ENCODE data around the gene FAU. TPM values are rescaled to one million over a fixed set of nuclear protein-coding genes. Genes with fewer than 3 reads are reported as not detected.

Gene FAU
- total and polyA plus RNA-seq, 10 of the 15 experiments (the other 5 are each of a cell fraction or from before 2014, with no cell fraction given) = 332 to 1,347 (median 990) TPM

DNA sequence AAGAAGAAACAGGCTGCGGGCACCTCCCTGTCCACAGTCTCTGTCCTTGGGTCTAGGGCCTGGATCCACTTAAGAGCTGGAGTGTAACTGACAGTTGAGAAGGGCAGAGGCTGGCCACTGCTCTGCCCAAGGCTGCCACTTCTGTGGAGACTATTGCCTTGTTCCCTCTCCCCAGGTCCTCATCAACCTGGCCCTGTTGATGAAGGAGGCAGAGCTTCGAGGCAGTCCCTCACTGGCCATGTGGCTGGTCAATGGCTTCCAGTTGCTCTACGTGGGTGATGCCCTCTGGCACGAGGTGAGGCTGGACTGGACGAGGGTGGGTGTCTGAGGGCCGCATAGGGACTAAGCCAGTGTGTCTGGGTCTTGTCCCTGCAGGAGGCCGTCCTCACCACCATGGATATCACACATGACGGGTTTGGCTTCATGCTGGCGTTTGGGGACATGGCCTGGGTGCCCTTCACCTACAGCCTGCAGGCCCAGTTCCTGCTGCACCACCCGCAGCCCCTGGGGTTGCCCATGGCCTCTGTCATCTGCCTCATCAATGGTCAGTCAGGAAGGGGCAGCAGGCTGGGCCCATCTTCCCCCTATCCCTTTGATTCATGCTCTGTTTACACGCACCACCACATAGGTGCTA lies 7.3 kb downstream of the FAU start:
- in situ Hi-C loops (cut with MboI) = no loop called here
- peaks cover 20% of the 10 kb centered on the region for H3K79me2 ChIP-seq (ENCODE audit: control insufficient read depth, insufficient read depth, low read length)
- TF ChIP-seq POLR2AphosphoS5 (IDR thresholded peaks at IDR 0.05; ENCODE audit: low read length) (peak; percentile 33; the same call in 1 of the 2 replicates), POLR2A (IDR thresholded peaks at IDR 0.05; ENCODE audit: low read depth, low read length) (peak; percentile 59), RCOR1 (conservative IDR thresholded peaks at IDR 0.05; ENCODE audit: low read depth, low read length) (no peak)
- H3K4me2 ChIP-seq (ENCODE audit: control insufficient read depth, insufficient read depth) = no peak overlapping the region
- POLR2A ChIA-PET = interaction anchor here (0.6 kb wide), 1 partner anchor 357 kb away, joined by 3 read pairs; no protein-coding TSS in a partner anchor
- H3K36me3 ChIP-seq (ENCODE audit: control insufficient read depth in 2 of 2, insufficient read depth in 2 of 2, low read length in 1 of 2) = peaks cover 5 to 18% of the 10 kb centered on the region in 2 experiments
- no TSS peak for BruUV-seq (replicated peaks)
- SMC1A ChIA-PET (ENCODE audit: uncharacterized antibody, unreplicated experiment) = no interaction called here
- H3K9ac ChIP-seq (ENCODE audit: control insufficient read depth, insufficient read depth, low read length) = no peak overlapping the region
- RAD21 ChIA-PET (ENCODE audit: unreplicated experiment) = no interaction called here
- no peaks in the 10 kb centered on the region for H3K27me3 ChIP-seq (replicated peaks in 1 of 2; ENCODE audit: control insufficient read depth in 2 of 2, insufficient read depth in 2 of 2, low read length in 1 of 2)
- H3K4me1 ChIP-seq (ENCODE audit: control insufficient read depth, insufficient read depth, low read length) = peaks cover 26% of the 10 kb centered on the region
- H3K4me3 ChIP-seq = no peak overlapping the region
- CTCF ChIA-PET = interaction anchor here (1.0 to 6.3 kb wide), 5 partner anchors 11 to 267 kb away, joined by 3 to 93 read pairs (median 64); partner anchors contain the start of genes ARL2, CAPN1 and VPS51
- no peaks in the 10 kb centered on the region; the same call in 1 of the 2 replicates for H4K20me1 ChIP-seq (ENCODE audit: control insufficient read depth, insufficient read depth)
- intact Hi-C loops (cut with micrococcal nuclease; ENCODE audit: unreplicated experiment) = loop anchor here (5.0 to 10.0 kb wide), 4 partner anchors 68 to 340 kb away; partner anchors contain the start of genes ATG2A, CAPN1, DPF2 and SF1
- H3K9me3 ChIP-seq (replicated peaks; ENCODE audit: control insufficient read depth, insufficient read depth, low read length) = no peaks in the 10 kb centered on the region
- DNase-seq (ENCODE audit: low read depth, low spot score) (no peak), FAIRE-seq (no peak), ATAC-seq (no peak)
- H3K27ac ChIP-seq (ENCODE audit: control insufficient read depth, insufficient read depth) = no peak overlapping the region
- 87% methylated on average over 11 of the region's 11 CpGs for WGBS (ENCODE audit: insufficient coverage, insufficient replicate concordance, low lambda C conversion rate, missing lambda C conversion rate)
- no peak overlapping the region for H2AFZ ChIP-seq (ENCODE audit: control insufficient read depth, low read depth, low read length)

DNA sequence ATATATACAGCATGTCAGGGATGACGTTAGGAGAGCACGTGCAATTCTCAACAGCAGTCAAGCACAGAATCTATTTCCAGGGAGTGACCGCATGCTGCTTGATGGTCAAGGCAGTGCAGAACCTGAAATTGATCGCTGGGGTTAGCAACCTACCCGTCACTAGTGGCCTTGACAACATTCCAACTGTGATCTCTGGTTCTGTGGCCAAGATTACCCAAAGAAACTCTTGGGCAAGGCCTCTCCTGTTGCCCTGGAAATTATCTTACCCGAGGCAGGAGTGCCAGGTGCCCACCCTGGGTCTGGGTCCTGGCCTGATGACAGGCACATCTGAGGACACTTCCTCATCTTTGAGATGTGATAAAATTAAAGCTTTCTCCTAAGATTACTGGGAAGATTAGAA lies 8.1 kb downstream of the FAU start:
- no peak overlapping the region for H3K9ac ChIP-seq (ENCODE audit: control insufficient read depth, insufficient read depth, low read length)
- ChIA-PET SMC1A (ENCODE audit: uncharacterized antibody, unreplicated experiment) (interaction anchor here (0.7 to 1.2 kb wide), 2 partner anchors 68 to 87 kb away, joined by 3 read pairs; partner anchors contain the start of genes CAPN1 and SNX15), CTCF (interaction anchor here (0.7 to 6.3 kb wide), 12 partner anchors 8 to 266 kb away, joined by 3 to 93 read pairs (median 8); partner anchors contain the start of genes ARL2, CAPN1, FAU and MRPL49), POLR2A (no interaction called here), RAD21 (ENCODE audit: unreplicated experiment) (interaction anchor here (1.2 kb wide), 1 partner anchor 62 kb away, joined by 4 read pairs; no protein-coding TSS in a partner anchor)
- intact Hi-C loops (cut with micrococcal nuclease; ENCODE audit: unreplicated experiment) = loop anchor here (5.0 to 10.0 kb wide), 4 partner anchors 68 to 339 kb away; partner anchors contain the start of genes ATG2A, CAPN1, DPF2 and SF1
- peaks cover 24% of the 10 kb centered on the region for H3K4me1 ChIP-seq (ENCODE audit: control insufficient read depth, insufficient read depth, low read length)
- ATAC-seq = no peak
- H3K27ac ChIP-seq (ENCODE audit: control insufficient read depth, insufficient read depth) = no peak overlapping the region
- DNase-seq (ENCODE audit: low read depth, low spot score) = no peak
- H3K4me3 ChIP-seq = no peak overlapping the region
- peaks cover 8 to 13% of the 10 kb centered on the region in 2 experiments for H3K36me3 ChIP-seq (ENCODE audit: control insufficient read depth in 2 of 2, insufficient read depth in 2 of 2, low read length in 1 of 2)
- H3K9me3 ChIP-seq (replicated peaks; ENCODE audit: control insufficient read depth, insufficient read depth, low read length) = no peaks in the 10 kb centered on the region
- H4K20me1 ChIP-seq (ENCODE audit: control insufficient read depth, insufficient read depth) = no peaks in the 10 kb centered on the region; the same call in 1 of the 2 replicates
- no peak overlapping the region for H2AFZ ChIP-seq (ENCODE audit: control insufficient read depth, low read depth, low read length)
- in situ Hi-C loops (cut with MboI) = no loop called here
- peaks cover 20% of the 10 kb centered on the region for H3K79me2 ChIP-seq (ENCODE audit: control insufficient read depth, insufficient read depth, low read length)
- BruUV-seq (replicated peaks) = TSS peak; percentile 54
- FAIRE-seq = no peak
- WGBS (ENCODE audit: insufficient coverage, insufficient replicate concordance, low lambda C conversion rate, missing lambda C conversion rate) = 70% methylated on average over 6 of the region's 6 CpGs
- H3K27me3 ChIP-seq (replicated peaks in 1 of 2; ENCODE audit: control insufficient read depth in 2 of 2, insufficient read depth in 2 of 2, low read length in 1 of 2) = no peaks in the 10 kb centered on the region
- H3K4me2 ChIP-seq (ENCODE audit: control insufficient read depth, insufficient read depth) = peak overlapping the region; percentile 95; the same call in 1 of the 2 replicates
- TF ChIP-seq TBL1XR1 (IDR thresholded peaks at IDR 0.05; ENCODE audit: low read depth, low read length) (no peak), BACH1 (IDR thresholded peaks at IDR 0.05; ENCODE audit: borderline replicate concordance) (no peak), NFIC (IDR thresholded peaks at IDR 0.05; ENCODE audit: low read depth, low read length) (no peak), ZZZ3 (IDR thresholded peaks at IDR 0.05; ENCODE audit: control insufficient read depth, insufficient read length, low read depth) (no peak), MEF2A (IDR thresholded peaks at IDR 0.05; ENCODE audit: insufficient read depth, low read depth, low read length) (no peak), PML (IDR thresholded peaks at IDR 0.05; ENCODE audit: low read length) (no peak), RBBP5 (conservative IDR thresholded peaks at IDR 0.05) (no peak), SREBF1 (IDR thresholded peaks at IDR 0.05; ENCODE audit: low read length) (no peak), RCOR1 (conservative IDR thresholded peaks at IDR 0.05; ENCODE audit: low read depth, low read length) (no peak), BMI1 (IDR thresholded peaks at IDR 0.05; ENCODE audit: borderline replicate concordance) (no peak), EED (IDR thresholded peaks at IDR 0.05; ENCODE audit: low read depth) (no peak), JUND (IDR thresholded peaks at IDR 0.05; ENCODE audit: low read depth, low read length) (no peak), CEBPB (IDR thresholded peaks at IDR 0.05; ENCODE audit: borderline replicate concordance in 1 of 2, low read depth in 2 of 2, low read length in 2 of 2) (no peak), SUPT20H (IDR thresholded peaks at IDR 0.05; ENCODE audit: borderline replicate concordance, control insufficient read depth, low read depth, low read length) (no peak)
- TF ChIP-seq, protein P1, sequence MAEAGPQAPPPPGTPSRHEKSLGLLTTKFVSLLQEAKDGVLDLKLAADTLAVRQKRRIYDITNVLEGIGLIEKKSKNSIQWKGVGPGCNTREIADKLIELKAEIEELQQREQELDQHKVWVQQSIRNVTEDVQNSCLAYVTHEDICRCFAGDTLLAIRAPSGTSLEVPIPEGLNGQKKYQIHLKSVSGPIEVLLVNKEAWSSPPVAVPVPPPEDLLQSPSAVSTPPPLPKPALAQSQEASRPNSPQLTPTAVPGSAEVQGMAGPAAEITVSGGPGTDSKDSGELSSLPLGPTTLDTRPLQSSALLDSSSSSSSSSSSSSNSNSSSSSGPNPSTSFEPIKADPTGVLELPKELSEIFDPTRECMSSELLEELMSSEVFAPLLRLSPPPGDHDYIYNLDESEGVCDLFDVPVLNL (IDR thresholded peaks at IDR 0.05; ENCODE audit: low read depth, low read length) = no peak

Data from GM12878 (cell line).